Superior temporal gyrus (tissue), 1 donor: ENCODE data around the gene OMP.
A peak's percentile ranks its signal among the peaks of the same experiment; 100 is the strongest.

Source experiments
- DNase-seq: peaks from one replicate; pipeline ENCODE4 v3.0.0-alpha.2; 2016; ENCODE audit errors: extremely low spot score

Gene OMP

DNA sequence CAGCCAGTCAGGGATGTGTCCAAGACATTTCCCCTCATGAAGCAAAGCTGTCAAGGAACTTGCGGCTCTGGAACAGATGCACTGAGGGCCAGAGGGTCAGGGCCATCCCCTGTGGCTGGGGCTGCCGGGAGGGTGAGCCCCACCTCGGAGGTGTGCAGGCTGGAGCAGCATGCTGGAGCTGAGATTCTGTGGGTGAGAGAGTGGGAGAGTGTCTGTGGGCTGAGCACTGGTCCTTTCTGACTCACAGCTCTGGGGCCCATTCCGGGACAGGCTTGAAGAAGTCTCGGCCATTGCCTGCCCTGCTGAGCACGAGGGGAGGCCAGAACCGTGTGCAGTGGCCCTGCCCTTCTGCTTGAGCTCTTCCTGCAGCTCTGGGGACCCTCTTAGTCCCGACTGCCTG, 2.1 kb downstream of the OMP start:
- DNase-seq: no peak

DNA sequence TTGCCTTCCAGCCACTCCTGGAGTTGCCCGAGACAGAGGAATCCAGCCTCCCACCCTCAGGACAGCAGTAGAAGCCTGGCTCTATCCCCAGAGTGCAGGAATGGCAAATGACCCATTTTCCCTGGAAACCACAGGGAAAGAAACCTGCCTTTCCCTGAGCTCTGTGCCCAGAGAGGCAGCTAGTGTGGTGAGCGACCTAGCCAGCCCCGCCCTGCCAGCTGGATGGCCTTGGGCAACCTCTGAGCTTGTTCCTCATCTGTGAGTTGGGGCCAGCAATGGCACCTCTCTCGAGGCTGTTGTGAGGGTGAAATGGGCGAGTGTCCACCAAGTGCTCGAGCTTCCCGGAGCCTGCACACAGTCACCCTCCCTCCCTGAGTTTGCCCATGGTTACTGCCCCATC, 3.7 kb downstream of the OMP start:
- no peak for DNase-seq

DNA sequence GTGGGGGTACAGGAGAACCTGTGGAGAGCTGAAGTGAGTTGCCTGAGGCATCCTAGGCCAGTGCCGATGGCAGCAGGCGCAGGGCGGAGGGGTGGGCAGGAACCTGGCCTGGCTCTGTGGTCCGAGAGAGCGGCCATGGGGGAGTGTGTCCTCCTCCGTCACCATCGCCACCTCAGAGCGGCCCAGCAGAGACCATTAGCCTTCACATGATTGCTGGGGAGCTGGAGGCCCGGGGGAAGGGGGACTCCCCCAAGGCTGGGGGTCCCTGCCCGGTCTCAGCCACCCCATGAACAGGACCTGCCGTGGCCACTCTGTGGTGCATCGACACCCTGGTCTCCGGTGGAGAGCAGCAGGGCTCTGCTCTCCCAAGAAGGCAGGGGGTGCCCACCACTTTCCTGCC, 4.1 kb downstream of the OMP start:
- no peak for DNase-seq

DNA sequence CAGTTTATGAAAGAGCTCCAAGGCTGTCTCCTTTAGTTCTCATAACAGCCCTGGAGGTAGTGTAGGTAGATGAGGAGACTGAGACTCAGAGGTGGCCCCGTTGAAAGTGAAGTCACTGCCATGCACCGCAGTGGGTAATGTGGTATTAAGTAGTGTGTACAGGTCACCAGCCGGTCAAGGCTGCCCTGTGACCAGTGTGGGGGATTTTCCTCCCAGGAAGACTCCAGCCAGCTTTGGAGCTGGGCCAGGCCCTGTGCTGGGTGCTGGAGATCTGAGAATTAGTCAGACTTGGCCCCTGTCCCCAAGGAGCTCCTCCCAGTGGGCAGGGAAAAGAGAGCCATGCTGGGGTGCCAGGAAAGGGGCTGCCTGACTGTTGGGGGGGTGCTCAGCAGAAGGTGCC, 5.3 kb downstream of the OMP start:
- no peak for DNase-seq

DNA sequence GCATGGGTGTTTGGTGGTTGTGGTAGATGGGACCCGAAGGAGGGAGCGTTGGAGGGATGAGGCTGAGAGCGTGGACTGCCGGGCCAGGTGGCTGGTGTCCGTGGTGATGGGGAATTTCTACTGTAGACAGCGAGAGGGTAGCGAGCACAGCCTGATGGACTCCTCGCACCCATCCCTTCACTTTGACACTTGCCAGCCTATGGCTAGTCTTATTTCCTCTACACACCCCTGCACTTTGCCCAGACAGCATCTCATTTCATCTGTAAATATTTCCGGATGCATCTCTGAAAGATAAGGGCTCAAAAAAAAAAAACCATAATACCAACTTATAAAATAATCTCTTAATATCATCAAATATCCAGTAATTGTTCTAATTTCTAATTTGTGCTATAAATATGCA, 5.8 kb downstream of the OMP start:
- DNase-seq: no peak

DNA sequence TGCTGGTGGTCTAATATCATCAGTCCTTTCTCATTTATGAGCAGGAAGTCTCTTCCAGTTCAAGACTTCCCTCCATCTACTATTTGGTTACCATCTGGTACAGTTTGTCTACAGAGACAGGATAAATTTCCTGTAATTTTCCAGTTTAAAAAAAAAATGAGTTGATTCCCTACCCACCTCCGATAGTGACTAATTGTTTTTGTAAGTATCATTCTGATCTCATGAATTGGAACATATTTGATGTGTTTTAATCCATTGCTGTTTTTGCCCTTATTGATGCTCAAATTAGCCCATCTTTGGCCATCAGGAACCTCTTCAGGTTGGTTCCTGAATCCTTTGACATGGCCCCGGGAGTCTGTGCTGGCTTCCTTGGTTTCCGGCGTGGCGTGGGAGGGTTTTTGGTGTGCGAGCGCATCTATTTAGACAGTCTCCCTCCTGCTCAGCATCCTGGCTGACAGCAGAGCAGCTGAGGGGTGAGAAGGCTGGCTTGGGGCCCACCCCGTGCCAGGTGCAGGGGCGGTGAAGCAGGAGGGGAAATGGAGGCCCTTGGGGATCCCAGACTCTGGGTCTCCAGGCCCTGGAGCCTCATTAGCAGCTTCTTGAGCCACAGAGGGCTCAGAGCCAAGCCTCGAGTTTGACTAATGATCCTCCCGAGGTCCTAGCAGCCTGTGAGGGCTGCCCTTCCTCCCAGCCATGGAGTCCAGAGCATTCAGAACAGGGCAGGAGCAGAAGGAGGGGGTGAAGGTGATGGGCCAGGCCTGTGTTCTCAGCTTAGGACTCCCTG, 6.8 kb downstream of the OMP start:
- no peak for DNase-seq

DNA sequence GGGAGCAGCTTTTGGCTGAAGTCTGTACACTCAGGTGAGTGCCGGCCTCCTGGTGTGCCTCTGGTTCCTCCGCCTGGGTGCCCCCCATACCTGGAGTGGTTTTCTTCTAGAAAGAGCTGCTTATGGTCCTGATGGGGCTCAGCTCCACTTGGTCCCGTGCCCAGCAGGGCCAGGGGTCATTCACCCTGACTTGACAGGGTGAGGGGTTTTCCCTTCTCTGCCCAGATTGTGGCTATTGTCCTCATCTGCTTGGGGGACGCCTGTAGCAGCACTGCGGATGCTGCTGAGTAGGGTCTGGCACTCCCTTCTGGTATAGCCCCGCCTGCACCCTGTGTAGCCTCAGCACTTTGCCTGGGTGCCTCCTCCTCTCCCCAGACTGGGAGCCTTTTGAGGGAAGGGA, 8.2 kb downstream of the OMP start:
- no peak for DNase-seq

DNA sequence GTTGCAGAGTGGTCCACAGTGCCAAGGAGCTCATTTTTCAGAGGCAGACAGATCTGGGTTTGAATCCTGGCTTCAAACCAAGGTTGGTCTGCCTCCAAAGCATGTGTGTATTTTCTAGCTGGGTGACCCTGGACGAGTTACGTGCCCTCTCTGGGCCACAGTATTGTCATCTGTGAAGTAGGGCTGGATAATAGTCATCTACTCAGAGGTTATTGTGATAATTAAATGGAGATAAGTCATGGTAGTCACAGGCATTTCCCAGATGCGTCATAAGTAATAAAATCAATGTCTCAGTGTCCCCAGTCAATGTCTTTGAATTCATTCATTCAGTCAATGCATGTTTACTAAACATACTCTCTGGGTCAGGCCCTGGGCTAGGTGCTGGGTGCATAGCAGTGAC, 8.6 kb downstream of the OMP start:
- no peak for DNase-seq

DNA sequence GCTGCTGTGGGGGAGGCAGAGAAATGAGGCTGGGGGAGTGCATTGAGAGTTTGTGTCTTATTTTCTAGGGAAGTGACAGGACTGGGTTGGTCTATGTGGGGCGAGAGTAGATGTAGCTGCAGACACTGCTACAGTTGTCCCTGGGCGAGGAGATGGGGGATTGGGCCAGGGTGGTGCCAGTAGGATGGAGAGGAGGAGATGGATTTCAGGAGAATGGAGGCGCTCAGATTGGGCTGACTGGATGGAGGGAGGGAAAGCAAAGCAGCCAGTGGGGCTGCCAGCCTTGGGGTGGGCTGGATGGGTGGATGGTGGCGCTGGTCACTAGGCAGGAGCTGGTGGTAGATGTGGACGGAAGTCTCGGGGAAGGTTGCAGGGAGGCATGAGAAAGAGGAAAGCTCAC, 9.3 kb downstream of the OMP start:
- DNase-seq: no peak

DNA sequence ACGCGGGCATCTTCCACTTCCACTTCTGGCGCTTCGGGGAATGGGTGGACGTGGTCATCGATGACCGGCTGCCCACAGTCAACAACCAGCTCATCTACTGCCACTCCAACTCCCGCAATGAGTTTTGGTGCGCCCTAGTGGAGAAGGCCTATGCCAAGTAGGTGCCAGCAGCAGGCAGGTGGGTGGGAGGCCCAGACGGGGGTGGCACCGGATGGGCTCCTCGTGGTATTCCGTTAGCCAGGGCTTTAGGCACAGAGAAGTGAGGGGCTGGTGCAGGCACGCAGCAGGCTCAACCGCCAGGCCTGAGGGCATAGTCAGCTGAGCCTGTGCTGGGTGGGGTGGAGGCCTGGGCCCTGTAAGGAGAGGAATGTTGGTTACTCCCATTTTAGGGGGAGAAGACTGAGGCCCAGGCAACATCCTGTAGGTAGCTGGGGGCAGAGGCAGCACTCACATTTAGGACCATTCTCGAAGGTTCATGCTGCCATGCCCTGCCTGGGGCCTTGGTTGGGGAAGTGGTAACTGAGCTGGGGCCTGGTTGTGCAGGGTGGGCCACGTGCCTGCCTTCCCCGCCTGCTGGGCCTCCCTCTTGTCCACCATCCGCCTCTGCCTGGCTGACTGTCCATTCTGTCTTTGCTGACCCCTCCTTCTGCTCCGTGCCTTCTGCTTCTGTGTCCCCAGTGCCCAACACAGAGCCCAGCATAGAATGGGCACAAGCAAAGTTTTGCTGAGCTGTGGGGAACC, 10.2 kb downstream of the OMP start:
- DNase-seq: no peak

DNA sequence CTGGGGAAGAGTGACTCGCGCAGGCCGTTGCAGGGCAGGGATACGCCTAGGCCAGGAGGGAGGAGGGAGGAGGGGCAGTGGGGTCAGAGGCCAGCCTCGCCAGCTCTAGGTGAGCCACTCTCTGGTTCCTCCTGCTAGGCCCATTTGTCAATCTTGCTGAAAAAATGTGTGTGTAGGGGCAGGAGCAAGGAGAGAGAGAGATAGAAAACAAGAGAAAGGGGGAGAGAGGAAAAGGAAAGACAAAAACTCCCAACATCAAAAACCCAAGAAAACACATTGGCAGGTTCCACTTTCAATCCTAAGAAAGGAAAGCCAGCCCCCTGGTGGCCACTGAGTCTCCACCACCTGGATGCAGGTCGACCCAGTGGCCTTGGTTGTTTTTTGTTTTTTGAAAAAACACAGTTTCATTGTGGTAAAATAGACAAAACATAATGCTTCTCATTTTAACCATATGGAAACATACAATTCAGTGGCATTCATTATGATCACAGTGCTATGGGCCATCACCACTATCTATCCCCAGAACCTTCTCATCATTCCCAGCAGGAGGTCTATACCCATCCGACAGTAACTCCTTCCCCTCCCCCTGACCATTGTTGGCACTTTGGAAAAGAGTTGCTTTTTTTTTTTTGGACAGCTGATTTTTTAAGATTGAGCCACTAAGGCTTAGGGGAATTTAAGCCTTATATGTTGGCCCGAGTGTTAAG, 10.9 kb downstream of the OMP start:
- DNase-seq: peak; percentile 54

DNA sequence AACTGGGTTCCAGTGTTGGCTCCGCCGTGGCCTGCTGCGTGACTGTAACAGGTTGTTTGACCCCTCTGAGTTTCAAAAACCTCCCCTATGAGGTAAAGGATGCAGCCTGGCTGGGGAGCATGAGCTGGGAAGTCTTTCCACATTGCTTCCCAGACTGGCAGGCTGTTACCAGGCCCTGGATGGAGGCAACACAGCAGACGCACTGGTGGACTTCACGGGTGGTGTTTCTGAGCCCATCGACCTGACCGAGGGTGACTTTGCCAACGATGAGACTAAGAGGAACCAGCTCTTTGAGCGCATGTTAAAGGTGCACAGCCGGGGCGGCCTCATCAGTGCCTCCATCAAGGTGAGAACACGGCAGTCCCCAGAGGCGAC, 11.4 kb downstream of the OMP start:
- DNase-seq: no peak

DNA sequence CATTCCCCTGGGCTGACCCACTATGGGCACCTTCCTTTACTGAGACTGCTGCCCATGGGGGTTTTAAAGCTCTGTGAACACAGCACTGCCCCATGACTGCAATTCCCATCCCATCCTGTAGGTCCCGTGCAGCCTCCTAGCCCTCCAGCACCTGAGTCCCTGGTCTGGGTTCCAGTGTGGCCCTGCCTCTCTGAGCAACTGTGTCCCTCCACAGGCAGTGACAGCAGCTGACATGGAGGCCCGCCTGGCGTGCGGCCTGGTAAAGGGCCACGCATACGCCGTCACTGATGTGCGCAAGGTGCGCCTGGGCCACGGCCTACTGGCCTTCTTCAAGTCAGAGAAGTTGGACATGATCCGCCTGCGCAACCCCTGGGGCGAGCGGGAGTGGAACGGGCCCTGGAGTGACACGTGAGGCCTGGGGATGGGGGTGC, 12.6 kb downstream of the OMP start:
- no peak for DNase-seq

DNA sequence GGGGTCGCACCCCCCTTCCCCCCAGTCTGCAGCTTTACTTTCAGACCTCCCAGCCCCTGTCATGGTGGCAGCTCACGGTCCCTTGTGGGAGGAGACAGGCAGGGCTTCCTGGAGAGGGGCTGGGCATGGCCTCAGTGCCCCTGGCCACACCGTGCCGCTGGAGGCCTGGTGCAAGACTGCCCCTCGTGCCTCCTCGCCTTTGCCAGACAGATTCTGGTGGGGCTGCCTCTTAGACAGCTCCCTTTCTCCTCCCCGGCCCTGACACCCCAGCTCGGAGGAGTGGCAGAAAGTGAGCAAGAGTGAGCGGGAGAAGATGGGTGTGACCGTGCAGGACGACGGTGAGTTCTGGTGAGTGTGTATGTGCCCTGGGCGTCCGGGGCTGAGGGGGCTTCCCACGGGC, 13.3 kb downstream of the OMP start:
- no peak for DNase-seq

DNA sequence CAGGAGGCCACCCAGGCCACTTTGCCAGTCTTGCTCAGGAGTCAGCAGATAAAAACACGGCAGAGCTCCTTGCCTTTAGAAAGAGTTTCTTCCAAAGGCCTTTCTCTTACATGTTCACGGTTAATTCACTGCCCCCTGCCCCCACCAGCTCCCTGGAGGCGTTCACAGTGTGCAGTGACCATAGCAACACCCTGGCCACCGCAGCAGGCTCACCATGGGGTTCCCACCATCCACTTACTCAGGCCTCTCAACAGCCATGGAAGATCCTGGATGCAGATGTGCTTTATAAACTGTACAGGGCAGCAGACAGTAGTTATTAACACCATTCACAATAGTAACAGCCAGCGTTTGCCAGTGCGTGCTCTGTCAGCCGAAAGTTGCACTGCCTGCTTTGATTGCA, 14.9 kb downstream of the OMP start:
- no peak for DNase-seq

DNA sequence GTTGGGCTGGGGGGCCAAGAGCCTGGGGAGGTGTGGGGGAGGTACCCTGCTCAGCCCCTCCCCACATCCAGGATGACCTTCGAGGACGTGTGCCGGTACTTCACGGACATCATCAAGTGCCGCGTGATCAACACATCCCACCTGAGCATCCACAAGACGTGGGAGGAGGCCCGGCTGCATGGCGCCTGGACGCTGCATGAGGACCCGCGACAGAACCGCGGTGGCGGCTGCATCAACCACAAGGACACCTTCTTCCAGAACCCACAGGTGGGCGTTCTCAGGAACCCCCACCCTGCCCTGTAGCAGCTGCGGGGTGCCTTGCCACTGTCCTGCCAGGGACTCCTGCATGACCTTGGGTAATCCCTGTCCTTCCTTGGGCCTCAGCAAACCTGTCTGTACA, 15.4 kb downstream of the OMP start:
- no peak for DNase-seq

DNA sequence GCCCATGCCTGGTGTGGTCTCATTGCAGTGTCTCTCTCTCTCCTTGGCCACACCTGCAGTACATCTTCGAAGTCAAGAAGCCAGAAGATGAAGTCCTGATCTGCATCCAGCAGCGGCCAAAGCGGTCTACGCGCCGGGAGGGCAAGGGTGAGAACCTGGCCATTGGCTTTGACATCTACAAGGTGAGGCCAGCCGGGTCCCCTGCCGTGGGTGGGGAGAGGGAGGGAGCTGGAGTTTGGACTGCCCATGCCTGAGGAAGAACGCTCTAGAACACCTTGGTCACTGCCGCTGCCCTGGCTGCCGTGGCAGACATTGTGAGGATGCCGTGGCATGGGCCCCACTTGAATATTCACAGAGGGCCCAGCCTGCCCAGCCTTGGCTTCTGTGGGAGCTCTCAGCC, 16.3 kb downstream of the OMP start:
- no peak for DNase-seq

DNA sequence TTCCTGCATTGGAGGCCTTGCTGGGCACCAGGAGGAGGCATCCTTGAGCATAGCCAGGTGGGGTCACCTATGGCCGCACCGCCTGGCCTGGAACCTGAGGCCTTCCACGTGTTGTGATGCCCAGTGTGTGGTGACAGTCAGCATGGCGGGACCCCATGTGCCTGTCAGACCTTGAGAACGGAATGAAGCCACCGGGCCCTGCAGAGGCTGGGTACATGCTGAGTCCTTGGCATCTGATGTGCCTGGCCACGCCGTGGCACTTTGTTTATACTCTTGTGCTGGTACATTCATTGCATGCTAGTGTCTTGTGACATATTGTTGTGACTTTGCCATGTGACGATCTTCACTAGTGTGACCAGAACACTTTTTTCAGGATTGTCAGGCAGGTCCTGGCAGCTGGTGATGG, 16.9 kb downstream of the OMP start:
- DNase-seq: no peak

DNA sequence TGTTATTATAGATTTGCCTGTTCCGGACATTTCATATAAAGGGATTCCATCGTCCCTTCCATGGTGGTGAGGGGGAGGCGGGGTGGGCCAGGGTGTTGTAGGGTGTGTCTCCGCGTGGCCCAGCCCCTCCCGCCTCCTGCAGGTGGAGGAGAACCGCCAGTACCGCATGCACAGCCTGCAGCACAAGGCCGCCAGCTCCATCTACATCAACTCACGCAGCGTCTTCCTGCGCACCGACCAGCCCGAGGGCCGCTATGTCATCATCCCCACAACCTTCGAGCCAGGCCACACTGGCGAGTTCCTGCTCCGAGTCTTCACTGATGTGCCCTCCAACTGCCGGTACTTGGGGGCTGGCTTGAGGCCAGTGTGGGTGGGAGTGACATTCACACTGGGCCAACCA, 17.9 kb downstream of the OMP start:
- DNase-seq: no peak

DNA sequence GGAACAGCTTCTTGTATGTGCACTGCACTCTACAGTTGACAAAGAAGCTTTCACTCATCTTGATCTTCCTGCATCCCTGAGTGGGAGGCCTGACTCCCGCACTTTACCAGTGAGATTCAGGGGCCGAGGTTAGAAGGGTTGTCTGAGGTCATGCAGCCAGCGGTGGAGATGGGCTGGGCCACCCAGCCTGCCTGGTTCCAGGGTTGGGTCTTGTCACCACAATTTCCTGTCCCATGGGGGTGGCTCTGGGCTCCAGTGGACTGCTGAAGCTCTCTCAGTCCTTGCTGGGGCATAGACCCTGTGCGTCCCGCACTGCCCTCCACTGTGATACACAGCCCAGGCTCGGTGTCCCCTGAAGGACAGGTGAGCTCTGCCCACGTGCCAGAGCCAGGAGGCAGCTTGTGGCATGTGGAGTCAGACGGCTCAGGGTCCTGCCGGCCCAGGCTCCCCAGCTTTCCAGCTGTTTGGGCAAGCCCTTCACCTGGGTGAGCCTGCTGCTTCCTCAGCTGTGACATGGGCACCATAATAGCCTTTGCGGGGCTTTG, 18.5 kb downstream of the OMP start:
- DNase-seq: no peak

DNA sequence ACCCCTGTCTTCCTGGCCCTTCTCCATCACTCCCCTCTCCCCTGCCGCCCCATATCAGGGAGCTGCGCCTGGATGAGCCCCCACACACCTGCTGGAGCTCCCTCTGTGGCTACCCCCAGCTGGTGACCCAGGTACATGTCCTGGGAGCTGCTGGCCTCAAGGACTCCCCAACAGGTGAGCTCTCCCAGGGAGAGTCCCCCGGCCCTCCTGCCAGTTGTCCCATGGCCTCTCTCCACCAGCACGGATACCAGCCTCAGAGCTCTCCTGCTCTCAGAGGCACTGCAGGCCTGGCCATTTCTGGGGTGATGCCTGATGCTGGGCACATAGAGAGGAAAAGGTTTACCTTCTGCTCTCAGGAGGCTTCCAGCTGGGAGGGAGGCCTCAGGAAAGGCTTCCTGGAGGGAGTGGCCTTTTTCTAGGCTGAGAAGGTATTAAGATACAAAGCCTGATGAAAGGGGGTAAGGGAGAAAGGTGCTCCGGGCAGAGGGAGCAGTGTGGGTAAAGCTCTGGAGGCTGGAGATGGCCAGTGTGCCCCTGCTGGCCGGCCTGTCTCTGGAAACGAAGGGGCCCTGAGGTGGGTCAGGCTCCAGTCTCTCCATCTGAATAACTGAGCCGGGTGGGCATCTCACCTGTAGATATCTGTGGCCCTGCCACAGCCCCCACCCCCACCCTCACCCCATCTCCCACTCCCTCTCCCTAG, 19.4 kb downstream of the OMP start:
- no peak for DNase-seq

DNA sequence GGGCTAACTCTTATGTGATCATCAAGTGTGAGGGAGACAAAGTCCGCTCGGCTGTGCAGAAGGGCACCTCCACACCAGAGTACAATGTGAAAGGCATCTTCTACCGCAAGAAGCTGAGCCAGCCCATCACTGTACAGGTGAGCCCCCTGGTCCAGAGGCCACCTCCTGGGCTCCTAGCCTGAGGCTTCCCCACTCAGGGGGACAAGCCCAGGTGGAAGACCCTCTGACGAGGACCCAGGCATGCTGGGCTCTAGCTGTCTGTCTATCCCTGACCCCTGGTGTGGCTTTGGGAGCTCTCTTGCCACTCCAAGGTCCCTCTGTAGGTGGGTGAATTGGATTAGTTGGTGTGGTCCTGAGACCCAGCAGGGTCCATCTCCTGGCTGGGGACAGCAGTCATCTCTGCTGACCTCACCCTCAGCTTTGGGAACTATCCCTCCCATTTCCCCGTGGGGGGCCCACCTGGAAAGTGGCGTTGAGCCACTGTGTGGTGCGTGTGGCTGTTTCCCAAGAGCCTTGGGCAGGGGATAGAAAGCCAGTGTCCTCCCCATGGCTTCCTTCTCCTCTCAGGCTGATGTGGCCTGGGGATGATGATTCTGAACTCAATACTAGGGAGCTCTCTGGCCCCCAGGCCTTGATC, 20.1 kb downstream of the OMP start:
- DNase-seq: no peak
